ENCODE data around the gene ASXL3. TPM values are rescaled to one million over a fixed set of nuclear protein-coding genes. Genes with fewer than 3 reads are reported as not detected.

Gene ASXL3
- total and polyA plus RNA-seq, 2 experiments from 2014 or later, result 6.1 to 10.0 TPM

DNA sequence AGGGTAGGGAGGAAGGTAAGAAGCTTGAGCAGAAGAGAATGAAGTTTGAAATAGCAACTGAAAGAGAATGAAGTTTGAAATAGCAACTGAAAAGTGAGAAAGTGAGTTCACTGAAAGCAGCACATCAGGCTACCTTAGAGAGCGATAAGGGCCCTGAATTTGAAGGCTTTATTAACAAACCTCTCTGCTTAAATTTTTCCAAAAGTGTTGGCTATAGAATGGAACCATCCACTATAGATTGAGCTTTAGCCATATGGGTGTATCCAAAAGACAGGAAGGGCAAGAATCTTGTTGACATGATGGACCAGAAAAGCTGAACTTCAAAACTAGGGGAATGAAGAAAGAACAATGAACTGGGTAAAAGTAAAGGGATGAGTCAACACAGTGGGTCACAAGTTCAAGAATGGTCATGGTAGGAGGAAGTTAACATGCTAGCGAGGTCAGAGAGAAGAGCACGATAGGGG, 122.5 kb downstream of the ASXL3 start:
- Histone ChIP-seq H3K27ac (no peak overlapping the region), H3K9me3 (ENCODE audit: low read depth) (no peaks in the 10 kb centered on the region), H3K4me3 (no peak overlapping the region), H3K36me3 (no peaks in the 10 kb centered on the region), H3K4me1 (ENCODE audit: low read depth) (no peaks in the 10 kb centered on the region), H3K27me3 (no peaks in the 10 kb centered on the region)
- TF ChIP-seq, protein P1, sequence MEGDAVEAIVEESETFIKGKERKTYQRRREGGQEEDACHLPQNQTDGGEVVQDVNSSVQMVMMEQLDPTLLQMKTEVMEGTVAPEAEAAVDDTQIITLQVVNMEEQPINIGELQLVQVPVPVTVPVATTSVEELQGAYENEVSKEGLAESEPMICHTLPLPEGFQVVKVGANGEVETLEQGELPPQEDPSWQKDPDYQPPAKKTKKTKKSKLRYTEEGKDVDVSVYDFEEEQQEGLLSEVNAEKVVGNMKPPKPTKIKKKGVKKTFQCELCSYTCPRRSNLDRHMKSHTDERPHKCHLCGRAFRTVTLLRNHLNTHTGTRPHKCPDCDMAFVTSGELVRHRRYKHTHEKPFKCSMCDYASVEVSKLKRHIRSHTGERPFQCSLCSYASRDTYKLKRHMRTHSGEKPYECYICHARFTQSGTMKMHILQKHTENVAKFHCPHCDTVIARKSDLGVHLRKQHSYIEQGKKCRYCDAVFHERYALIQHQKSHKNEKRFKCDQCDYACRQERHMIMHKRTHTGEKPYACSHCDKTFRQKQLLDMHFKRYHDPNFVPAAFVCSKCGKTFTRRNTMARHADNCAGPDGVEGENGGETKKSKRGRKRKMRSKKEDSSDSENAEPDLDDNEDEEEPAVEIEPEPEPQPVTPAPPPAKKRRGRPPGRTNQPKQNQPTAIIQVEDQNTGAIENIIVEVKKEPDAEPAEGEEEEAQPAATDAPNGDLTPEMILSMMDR (IDR thresholded peaks at IDR 0.05; ENCODE audit: low read depth, low read length), result no peak
- DNase-seq (ENCODE audit: low read depth in 1 of 2, low spot score in 1 of 2), result no peak

DNA sequence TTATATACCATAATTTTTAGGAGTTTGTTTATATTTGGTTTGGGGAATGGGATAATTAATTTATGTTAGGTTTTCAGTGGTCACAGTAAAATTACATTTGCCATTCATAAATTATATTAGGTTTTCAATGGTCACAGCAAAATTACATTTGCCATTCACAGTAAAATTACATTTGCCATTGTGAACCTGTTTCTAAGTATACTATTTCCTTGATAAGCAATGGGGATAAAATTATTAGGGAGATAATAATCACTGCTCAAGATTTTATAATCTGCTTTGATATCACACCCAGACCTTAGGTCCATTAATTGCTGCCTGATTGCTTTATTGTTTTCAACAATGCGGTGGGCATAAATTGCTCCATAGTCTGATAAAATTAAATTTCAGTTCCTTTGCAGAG, 124.6 kb downstream of the ASXL3 start:
- H3K27ac ChIP-seq, result no peak overlapping the region
- DNase-seq (ENCODE audit: low read depth in 1 of 2, low spot score in 1 of 2), result no peak
- H3K9me3 ChIP-seq (ENCODE audit: low read depth), result no peaks in the 10 kb centered on the region
- TF ChIP-seq, protein P1 (IDR thresholded peaks at IDR 0.05; ENCODE audit: low read depth, low read length), result no peak
- no peaks in the 10 kb centered on the region for H3K27me3 ChIP-seq
- no peaks in the 10 kb centered on the region for H3K36me3 ChIP-seq
- no peak overlapping the region for H3K4me3 ChIP-seq
- no peaks in the 10 kb centered on the region for H3K4me1 ChIP-seq (ENCODE audit: low read depth)

DNA sequence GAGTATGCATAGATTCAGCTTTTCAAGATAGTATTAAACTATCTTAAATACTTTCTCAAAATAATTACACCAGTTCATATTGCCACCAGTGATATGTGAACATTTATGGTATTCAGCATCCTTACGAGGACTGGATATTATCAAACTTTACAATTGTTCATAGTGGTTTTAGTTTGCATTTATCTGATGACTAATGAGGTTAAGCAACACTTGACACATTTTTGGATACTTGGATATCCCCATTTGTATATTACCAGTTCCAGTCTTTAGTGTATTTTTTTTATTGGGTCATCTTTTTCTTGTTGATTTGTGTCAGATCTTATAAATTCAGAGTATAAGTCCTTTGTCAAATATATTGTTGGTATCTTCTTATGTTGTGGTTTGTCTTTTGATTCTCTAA, 128.4 kb downstream of the ASXL3 start:
- no peaks in the 10 kb centered on the region for H3K36me3 ChIP-seq
- H3K27ac ChIP-seq, result no peak overlapping the region
- H3K4me3 ChIP-seq, result no peak overlapping the region
- H3K4me1 ChIP-seq (ENCODE audit: low read depth), result no peaks in the 10 kb centered on the region
- TF ChIP-seq, protein P1 (IDR thresholded peaks at IDR 0.05; ENCODE audit: low read depth, low read length), result no peak
- no peaks in the 10 kb centered on the region for H3K27me3 ChIP-seq
- H3K9me3 ChIP-seq (ENCODE audit: low read depth), result no peaks in the 10 kb centered on the region
- peak in 1 of 2 donors; percentile 39 for DNase-seq (ENCODE audit: low read depth in 1 of 2, low spot score in 1 of 2)

DNA sequence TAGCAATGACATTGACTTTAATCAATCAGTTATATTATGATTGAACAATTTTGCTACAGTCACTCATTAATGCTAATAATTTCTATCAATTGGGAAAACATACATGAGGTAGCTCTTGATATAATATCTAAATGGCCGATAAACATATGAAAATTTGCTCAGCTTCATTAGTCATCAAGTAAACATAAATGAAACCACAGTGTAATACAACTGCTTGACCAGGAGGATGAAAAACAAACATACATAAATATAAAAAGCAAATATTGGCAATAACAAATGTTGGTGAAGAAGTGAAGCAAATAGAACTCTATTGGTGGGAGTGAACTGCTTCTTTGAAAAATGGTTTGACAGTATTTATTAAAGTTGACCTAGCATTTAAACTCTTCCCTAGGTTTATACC, 130.9 kb downstream of the ASXL3 start:
- H3K36me3 ChIP-seq, result no peaks in the 10 kb centered on the region
- H3K4me1 ChIP-seq (ENCODE audit: low read depth), result no peaks in the 10 kb centered on the region
- no peak overlapping the region for H3K4me3 ChIP-seq
- H3K9me3 ChIP-seq (ENCODE audit: low read depth), result no peaks in the 10 kb centered on the region
- no peak for DNase-seq (ENCODE audit: low read depth in 1 of 2, low spot score in 1 of 2)
- TF ChIP-seq, protein P1 (IDR thresholded peaks at IDR 0.05; ENCODE audit: low read depth, low read length), result no peak
- no peaks in the 10 kb centered on the region for H3K27me3 ChIP-seq
- no peak overlapping the region for H3K27ac ChIP-seq

- DNase-seq (ENCODE audit: low read depth in 1 of 2, low spot score in 1 of 2), result no peak
- H3K27me3 ChIP-seq, result no peaks in the 10 kb centered on the region
- TF ChIP-seq, protein P1 (IDR thresholded peaks at IDR 0.05; ENCODE audit: low read depth, low read length), result no peak
- no peaks in the 10 kb centered on the region for H3K36me3 ChIP-seq
- H3K4me1 ChIP-seq (ENCODE audit: low read depth), result peaks cover 7% of the 10 kb centered on the region
- no peaks in the 10 kb centered on the region for H3K9me3 ChIP-seq (ENCODE audit: low read depth)
- H3K4me3 ChIP-seq, result no peak overlapping the region
- H3K27ac ChIP-seq, result no peak overlapping the region
These were observed 132.2 kb downstream of the ASXL3 start for GRCh38 chr18:33710269-33710668.

GRCh38 chr18:33711514-33711913, 133.5 kb downstream of the ASXL3 start:
- H3K27me3 ChIP-seq, result no peaks in the 10 kb centered on the region
- no peaks in the 10 kb centered on the region for H3K9me3 ChIP-seq (ENCODE audit: low read depth)
- H3K4me3 ChIP-seq, result no peak overlapping the region
- no peak overlapping the region for H3K27ac ChIP-seq
- DNase-seq (ENCODE audit: low read depth in 1 of 2, low spot score in 1 of 2), result no peak
- peaks cover 19% of the 10 kb centered on the region for H3K4me1 ChIP-seq (ENCODE audit: low read depth)
- no peaks in the 10 kb centered on the region for H3K36me3 ChIP-seq
- TF ChIP-seq, protein P1 (IDR thresholded peaks at IDR 0.05; ENCODE audit: low read depth, low read length), result no peak
